ENCODE data around the gene MIDN.
A peak's percentile ranks its signal among the peaks of the same experiment; 100 is the strongest.

MIDN gene

GRCh38 chr19:1258707-1259205 is 10.4 kb downstream of the MIDN start:
- DNase-seq (ENCODE audit: low spot score) = no peak

DNA sequence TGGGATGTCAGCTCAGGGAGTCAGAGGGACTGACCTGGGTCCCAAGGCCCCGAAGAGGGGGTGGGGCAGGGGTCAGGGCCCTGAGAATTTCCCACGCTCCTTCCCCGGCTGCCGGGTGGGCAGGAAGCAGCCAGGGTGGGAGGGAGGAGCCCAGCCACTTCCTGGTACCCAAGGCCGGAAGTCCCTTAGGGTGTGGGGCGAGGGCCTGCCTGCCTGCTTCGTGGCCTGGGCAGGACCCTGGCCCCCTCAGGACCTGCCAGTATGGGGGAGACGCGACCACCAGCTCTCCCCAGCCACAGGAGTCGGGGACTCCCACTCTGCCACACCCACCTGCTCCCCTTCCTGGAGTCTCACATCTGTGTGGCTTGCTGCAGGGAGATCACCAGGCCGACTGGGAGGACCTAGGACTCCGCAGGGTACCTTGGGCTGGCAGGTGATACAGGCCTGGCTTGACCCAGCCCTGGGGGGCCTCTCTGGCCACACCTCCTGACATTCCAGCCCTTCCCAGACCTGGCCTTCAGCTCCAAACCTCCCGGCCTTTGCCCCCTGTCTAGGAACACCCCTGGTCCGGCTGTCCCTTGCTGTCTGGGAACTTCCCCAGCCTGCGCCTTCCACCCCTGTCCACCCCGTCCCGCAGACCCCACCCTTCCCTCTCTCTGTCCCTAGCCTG is 11.0 kb downstream of the MIDN start:
- DNase-seq (ENCODE audit: low spot score) = no peak

DNA sequence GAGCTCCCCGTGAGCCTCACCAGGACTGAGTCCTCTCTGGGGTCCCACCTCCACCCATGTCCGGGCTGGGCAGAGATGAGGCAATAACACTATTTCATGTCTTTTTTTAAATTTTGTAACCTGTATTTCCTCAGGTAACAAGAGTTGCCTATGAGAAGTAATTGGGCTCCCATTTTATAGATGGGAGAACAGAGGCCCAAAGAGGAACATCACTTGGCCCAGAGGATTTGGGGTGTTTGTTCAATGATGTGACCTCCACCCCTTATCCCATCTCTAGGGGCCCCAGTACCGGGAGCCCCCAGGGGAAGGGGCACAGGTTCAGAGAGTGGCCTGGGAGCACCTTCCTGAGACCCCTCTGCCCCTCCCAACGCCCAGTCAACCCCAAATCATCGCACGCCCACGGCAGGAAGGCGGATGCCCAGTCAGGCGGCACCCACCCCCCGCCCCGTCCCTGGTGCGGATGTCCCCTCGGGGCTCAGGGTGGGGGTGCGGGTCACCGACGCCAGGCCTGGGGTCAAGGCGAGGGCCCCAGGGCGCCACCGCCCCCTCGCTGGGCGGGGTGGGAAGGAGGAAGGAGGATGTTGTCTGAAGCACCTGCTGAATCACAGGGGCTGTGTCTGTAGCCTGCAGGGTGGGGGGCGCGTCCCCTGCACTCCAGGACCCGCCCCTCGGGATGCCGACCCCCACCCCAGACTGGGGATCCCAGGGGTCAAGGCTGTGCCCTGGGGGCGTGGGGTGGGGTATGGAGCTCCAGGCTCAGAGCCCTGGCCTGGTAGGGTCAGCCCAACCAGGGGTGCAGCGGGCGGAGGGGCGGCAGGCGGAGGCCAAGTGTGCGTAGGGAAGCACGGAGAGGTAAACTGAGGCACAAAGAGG is 11.7 kb downstream of the MIDN start:
- no peak for DNase-seq (ENCODE audit: low spot score)

DNA sequence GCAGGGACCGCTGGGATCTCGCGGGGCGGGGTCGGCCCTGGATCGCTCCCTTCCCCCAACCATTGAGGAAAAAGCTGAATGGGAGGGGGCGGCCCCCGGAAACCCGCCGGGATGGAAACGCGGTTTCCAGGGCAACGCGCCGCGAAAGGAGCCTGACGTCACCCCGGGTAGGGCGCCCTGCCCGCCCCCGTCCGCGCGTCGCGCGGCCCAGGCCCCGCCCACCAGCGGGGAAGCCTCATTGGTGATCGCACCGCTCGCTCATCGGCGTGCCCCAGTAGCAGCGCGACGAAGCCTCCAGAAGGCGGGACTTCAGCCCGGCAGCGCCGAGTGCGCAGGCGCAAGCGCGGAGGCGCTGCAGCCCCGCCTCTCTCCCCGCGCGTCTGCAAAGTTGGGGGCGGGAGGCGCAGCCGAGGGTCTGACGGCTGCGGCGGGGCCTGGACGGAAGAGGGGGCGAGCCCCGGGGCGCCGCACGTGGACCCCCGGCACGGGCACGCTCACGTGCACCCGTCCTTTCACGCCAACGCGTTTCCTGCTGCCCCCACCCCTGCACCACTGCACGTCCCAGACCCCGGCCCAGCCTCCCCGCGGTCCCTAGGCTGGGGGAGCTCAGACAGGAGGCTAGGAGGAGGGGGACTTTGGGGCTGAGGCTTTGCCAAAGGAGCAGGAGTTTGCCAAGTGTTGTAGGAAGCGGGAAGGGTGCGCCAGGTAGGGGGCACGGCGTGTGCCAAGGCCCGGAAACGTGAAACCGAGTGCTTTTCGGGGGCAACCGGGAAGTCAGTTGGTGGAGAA is 12.6 kb downstream of the MIDN start:
- peak; percentile 92 for DNase-seq (ENCODE audit: low spot score)

DNA sequence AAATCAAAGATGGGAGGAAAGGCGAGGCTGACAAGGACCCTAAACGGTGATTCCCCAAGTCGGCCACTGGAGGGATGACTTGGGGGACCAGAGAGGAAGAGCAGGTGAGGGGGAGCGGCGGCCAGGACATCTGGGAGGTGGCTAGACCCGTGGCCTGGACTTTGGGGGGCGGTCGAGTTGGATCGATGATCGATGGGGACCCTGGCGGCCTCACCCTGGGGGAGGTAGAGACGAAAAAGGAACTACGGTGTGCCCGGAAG is 13.1 kb downstream of the MIDN start:
- DNase-seq (ENCODE audit: low spot score) = no peak

DNA sequence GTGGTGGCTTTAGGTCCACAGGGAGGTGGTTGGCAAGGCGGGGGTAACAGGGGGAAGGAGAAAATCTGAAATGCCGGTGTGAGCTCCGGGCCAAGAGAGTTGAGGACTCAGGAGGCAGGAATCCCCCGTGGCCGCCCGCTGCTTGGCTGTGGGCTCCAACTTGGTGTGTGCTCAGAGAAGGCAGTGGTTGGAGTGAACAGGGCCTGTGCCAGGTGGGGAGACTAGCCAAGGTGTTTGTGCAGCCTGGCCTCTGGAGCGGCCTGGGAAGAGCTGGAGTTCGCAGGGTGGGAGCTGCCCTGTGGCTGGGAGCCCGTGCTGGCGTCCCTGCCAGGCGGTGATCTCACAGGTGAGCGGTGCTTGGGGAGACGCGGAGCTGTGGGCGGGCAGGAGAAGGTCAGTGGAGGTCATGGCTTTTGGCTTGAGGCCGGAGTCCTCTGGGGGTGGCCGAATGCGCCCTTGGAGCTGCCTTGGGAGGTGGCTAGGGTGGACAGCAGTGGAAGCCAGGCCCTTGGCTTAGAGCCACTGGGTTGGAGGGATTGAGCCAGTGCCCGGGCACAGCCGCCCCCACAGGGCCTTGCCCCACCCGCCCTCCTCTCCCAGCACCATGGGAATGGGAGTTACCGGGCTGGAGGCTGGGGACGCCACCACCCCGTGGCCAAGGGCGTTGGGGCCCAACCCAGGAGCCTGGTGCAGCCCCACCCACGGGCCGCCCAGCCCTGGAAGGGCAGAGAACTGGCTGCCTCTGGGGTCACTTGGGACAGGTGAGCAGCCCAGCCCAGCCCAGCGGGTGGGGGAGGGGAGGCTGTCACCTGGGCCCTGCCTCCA is 13.6 kb downstream of the MIDN start:
- DNase-seq (ENCODE audit: low spot score) = no peak

- no peak for DNase-seq (ENCODE audit: low spot score)
These were observed 14.3 kb downstream of the MIDN start for GRCh38 chr19:1262623-1263123.

DNA sequence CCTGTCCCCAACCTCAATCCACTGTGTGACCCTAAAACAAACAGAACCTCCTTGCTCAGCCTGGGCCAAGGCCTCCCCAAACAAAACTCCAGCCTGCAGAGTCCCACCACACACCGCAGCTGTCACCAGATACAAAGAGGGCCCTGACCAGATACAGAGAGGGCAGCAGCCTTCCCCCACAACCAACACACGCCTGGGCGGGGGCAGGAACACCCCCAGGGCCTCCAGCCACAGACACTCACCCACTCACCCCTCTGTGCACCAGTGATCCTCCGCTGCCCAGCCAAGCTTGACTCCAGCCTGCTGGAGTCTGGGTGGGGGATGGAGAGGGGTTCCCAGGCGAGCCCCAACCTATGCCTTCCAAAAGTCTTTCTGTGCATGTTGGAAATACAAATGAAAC is 14.8 kb downstream of the MIDN start:
- no peak for DNase-seq (ENCODE audit: low spot score)

DNA sequence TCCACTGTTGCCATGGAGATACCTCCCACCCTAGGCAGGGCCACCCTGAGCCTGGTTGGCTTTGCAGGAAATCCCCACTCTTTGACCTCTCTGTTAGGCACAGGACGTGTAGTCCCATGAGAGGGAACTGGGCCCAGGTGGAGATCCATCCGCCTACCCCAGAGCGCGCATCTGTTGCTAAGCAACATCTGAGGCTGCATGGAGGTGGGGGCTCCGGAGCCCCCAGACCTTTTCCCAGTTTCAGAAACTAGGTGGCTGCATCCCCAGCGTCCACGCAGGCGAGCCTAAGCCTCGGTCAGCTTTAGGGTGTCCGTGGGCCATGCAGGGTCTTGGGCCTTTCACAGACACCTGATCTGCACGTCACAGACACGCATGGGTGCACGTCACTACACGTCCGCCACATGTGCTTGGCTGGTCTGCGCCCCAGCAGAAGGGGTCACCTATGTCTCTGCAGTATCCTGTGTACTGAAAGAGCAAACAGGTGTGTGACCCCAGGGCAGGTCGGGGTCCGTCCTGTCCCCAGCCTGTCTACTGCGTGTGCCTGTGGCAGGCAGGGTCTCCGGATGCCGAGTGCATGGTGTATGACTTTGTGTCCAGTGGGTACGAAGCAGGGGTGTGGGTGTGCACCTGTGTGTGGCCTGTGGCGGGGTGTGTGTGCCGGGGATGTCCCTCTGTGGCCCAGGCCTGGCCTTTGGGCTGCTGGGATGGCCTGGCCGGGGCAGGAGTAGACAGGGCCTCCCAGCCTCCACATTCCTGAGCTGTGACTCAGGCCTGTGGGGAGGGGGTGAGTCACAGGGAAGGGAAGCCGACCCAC is 16.6 kb downstream of the MIDN start:
- DNase-seq (ENCODE audit: low spot score) = no peak

DNA sequence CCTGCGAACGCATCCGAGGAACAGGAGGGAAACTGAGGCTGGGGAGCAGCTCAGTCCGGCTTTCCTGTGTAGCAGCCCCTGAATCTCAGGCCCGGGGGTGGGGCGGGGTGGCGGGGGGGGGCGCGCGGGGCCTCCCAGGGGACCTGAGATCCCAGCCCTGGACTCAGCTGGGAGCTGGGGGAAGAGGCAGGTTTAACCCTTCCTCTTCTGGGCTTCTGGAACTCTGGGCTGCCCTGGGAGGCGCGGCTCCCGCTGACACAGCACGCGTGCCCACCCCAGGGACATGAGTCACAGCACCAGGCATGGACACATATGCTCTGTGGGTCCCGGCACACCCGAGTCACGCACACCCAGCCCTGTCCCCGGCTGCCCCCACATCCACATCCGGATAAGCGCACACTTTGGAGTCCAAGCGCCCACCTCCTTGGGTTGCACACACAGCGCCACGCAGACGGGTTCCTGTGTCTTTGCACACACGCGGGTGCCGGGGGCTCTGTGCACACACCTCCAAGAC is 17.3 kb downstream of the MIDN start:
- no peak for DNase-seq (ENCODE audit: low spot score)

DNA sequence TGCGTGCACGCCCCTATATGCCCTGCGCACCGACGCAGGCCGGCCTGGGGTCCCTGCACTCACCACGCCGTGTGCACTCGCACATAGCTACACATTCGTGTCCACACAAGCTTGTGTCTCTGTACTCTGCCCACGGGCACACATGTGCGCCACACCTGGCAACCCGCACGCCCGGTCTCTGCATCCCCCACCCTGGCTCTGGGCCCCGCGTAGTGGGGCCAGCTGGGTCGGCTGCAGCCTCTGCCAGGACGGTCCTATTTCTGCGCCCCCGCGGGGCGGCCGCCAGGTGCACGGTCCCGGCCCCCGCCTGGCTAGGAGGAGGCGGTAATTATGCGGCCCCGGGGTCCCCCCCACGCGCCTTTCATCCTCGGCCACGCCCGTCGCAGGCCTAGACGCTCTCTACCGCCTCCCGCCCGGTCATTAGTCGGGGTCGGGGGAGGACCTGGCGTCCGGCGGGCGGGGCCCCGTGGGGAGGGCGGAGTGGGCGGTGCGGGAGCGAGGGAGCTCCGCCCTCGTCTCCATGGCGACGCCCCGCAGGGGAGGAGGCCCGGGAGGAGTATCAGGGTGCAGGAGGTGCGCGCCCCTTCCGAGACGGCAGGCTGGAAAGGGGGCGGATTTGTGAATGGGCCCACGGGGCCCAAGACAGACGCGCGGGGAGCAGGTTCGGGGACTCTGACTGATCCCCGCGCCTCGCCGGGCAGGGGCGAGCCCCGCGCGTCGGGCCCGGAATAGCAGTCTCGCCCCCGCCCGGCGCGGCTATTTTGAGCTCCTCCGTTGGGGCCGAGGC is 17.9 kb downstream of the MIDN start:
- DNase-seq (ENCODE audit: low spot score) = no peak

GRCh38 chr19:1266916-1267476 is 18.6 kb downstream of the MIDN start:
- DNase-seq (ENCODE audit: low spot score) = no peak

DNA sequence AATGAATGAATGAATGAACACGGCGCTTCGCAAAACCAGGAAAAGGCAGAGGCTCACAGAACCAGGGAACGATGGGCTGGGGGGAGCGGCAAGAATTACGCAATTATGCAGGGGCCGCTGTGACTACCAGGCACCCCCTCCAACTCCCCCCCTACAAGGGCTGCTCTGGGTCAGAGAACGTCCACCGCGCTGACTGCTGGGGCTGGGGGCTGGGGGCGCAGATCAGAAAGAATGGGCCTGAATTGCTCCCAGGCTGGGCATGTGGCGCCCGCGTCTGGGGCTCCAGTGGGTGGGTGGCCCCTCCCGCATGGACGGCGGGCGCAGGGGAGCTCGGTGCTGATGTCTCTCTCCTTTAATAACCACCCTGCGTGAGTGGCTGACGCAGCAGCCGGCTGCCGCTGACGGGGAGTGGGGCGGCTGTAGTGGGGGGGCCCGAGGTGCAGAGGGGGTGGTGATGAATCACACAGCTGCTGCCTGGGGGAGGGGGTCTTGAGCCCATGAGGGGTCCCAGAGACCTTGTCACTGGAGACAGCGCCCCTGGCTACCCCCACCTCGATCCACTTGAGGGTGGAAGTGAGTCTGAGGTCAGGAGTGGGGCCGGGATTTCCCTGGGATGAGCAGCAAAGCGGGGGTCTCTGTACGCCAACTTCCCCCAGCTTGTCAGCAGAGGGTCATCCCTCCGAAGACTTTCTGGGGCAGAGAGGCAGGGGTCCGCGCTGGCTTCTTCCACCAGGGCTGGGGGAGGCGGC is 19.3 kb downstream of the MIDN start:
- DNase-seq (ENCODE audit: low spot score) = no peak

DNA sequence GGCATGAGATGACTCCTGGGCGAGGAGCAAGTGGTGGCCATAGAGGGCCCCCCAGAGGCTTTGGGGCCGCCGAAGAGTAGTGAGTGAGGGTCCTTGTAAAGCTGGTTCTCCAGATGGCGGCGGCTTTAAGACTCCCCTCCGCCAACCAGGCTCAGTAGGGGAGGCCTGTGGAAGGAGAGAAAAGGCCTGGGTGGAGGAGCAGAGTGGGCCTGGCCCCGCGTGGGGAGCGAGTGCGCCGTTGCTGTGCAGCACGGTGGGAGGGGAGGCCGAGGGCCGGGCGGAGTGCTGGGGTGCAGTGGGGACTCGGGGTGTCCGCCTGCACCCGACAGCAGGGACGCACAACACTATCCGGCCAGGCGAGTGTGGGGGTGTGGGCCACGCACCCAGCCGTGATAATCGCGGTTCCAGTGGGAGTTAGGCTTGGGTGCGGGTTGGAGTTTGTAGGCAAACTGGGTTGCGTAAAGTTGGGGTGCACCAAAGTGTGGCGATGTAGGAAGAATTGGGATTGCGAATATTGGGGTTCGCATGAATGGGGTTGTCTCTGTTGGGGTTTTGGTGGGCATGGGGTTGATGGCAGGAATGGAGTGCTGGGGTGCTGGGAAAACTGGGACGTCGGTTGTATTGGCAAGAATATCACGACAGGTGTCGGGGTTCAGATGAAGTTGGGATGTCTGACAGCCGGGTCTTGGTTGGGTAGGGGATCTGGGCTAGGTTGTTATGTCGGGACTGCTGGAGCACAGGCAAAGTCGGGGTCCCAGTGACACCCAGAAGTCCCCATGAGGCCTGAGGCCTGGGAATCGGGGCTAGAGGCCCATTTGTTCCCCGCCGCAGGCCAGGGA is 20.1 kb downstream of the MIDN start:
- no peak for DNase-seq (ENCODE audit: low spot score)

GRCh38 chr19:1269065-1269477 is 20.7 kb downstream of the MIDN start, which contains the start of gene CIRBP:
Gene CIRBP, plus strand, starts transcription at chr19:1269332. Its CDS starts 1,602 bp downstream, at chr19:1270934.
- DNase-seq (ENCODE audit: low spot score) = peak; percentile 100

DNA sequence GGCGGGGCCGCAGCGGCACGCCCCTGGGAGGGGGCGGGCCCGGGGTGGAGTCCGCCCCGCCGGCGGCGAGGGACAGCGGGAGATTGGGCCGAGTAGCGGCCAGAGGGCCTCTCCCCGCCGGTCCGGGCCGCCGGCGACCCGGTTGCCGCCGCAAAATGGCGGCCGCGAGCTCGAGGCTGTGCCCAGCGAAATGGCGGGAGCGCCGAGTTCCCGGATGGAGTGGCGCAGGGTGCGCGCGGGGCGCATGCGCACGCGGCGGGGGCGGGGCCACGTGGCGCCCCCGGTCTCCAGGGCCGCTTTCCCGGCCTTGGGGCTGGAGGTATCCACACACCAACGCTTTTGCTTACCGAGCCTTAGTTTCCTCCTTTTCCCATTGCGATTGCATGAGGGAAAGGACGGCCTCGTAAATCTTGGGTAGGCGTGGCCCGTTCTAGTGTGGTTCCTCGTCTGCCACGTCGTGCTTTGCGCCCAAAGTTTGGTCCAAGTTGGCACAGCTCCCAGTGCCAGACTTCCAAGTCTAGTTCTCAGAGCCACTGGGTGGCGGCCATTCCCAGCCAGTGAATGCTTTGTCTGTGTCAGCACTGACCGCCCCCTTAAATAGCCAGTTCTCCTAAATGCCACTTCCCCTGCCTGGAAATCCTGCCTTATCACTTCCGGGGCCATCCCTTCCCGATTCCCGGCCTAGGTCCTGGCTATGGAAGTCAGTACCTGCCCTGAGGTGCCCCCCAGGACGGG is 21.3 kb downstream of the MIDN start:
- peak; percentile 86 for DNase-seq (ENCODE audit: low spot score)

All from globus pallidus (tissue), 1 donor.